Sciatic nerve (tissue), 2 donors: ENCODE measurements around the gene SYT7. TPM values are rescaled to one million over a fixed set of nuclear protein-coding genes. Genes with fewer than 3 reads are reported as not detected.

Experiments used
- ATAC-seq: fragments of 200-7000 bp; cut with Tn5 transposase; one replicate; pipeline ENCODE4 v1.9.1; 2020; ENCODE audit warnings: mild to moderate bottlenecking, moderate library complexity
- DNase-seq: peaks from one replicate; pipeline ENCODE4 v3.0.0-alpha.2; 2020; ENCODE audit warnings: low spot score
- intact Hi-C: fragments of 100-400 bp; cut with DNase I; formaldehyde crosslinking; loops from one replicate; pipeline ENCODE4 v1.14.2; 2022
- total RNA-seq: library from RNA; stranded (reverse); fragmentation: NEBNext Ultra II Directional; extraction: Animal tissue kit (Norgen Biotek cat#: 25700); gene quantifications from one replicate; pipeline ENCODE4 v1.2.1, GENCODE V29; 2021
- donor health status: DM: no; HTN: no; CAD: no.
- donor health status: DM: no; HTN: no; CAD: no.

SYT7 gene
- total RNA-seq, 1 donor from 2014 or later, result 3.7 TPM

DNA sequence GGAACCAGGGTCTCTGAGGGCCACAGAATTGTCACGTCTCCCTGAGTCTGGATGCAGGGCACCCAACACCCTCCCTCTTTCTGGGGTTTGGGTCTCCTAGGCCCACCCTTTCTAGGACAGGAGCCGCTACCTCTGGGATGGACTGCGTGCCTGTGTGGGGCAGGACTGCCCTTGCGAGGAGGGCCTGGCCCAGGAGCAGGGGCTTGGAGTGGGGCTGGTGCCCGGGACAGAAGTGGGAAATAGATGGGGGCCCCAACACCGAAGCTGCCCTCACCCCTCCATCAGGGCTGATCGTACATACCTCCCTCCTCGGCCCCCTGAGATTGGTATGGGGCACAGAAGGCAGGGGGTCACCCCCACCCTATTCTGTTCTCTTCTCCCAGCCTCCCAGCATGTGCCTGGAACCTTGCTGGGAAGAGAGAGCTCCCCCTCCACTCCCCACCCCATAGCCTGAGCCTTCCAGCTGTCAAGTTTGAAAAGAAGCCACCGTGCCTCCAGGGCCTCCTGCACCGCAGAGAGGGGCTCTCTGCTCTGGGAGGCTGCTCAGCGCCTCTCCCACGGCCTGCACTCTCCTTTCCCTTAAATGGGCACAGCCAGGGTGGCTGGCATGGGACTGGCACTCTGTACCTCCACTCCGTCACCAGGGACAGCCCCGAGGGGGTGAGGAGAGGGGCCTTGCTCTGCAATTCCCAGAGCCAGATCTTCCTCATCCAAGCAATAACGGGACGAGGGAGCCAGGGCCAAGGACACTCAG lies 70.5 kb downstream of the SYT7 start:
- intact Hi-C loops, result no loop called here
- DNase-seq, result no peak
- ATAC-seq, result no peak

DNA sequence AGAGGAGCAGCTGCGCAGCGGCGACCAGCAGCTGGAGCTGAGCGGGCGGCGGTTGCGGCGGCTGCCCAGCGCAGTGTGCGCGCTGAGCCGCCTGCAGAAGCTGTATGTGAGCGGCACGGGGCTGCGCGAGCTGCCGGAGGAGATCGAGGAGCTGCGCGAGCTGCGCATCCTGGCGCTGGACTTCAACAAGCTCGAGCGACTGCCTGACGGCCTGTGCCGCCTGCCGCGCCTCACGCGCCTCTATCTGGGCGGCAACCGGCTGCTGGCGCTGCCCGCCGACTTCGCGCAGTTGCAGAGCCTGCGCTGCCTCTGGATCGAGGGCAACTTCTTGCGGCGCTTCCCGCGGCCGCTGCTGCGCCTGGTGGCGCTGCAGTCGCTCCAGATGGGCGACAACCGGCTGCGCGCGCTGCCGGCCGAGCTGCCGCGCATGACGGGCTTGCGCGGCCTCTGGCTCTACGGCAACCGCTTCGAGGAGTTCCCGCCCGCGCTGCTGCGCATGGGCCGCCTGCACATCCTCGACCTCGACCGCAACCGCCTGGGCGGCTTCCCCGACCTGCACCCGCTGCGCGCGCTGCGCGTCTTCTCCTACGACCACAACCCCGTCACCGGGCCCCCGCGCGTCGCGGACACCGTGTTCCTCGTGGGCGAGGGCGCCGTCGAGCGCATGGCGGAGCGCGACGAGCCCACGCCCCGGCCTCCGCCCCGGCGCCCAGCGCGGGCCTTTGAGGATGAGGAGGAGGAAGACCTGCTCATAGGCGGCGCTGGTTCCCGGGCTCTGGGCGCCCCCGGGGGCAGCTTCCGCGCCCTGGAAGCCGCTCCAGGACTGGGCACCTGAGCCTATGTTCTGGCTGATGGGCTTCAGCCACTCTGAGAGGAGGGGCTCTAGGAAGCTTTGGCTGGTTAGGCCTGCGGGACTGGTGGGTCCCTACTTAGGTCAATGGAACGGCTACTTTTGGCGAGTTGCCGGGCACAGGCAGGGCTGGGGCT lies 71.5 kb downstream of the SYT7 start:
- peak; percentile 38 for ATAC-seq
- intact Hi-C loops, result no loop called here

DNA sequence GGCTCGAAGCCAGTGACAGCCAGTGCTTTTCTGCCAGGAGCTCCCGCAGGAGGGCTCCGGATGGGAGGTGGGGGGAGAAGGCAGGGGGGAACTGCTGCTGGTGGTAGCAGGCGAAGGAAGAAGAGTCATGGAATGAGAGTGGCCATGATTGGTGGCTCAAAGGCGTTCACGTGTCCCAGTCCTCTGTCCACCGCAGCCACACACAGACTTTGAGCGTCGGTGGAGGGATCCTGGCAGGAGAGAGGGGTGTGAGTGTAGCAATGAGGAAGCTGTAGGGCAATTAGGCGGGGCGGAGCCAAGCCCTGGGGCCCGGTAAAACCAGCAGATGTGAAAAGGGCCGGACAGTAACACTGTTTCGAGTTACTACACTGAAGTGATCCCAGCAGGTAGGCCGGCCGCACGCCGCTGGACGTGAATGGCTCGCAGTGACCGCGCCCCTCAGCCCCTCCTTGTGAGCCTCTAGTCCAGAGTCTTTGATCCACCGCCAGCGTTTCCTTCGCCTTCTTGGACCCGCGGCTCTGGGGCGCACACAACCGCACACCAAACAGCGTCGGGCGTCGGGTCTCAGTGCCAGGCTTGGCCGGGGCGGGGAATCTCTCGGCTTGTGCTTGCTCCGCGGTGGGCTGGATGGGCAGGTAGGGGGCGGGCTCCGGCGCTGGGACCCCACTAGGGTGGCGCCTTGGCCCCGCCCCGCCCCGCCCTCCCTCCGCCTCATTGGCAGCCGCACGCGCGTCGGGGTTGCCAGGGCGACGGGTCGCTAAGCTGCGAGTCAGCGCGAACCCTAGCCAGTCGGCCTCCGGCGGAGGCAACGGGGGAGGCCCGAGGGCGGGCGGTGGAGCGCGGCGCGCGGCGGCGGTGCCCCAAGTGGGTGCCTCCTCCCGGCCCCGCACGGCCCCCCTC lies 72.7 kb downstream of the SYT7 start, which contains the start of gene LRRC10B:
Gene LRRC10B (plus strand): TSS at position 788 of the 900 bp plus-strand sequence. CDS start 250 bp downstream, outside the sequence.
- no peak for DNase-seq
- intact Hi-C loops, result no loop called here

More for the DNA sequence above, 71.5 kb downstream of the SYT7 start:
- DNase-seq, result no peak

DNA sequence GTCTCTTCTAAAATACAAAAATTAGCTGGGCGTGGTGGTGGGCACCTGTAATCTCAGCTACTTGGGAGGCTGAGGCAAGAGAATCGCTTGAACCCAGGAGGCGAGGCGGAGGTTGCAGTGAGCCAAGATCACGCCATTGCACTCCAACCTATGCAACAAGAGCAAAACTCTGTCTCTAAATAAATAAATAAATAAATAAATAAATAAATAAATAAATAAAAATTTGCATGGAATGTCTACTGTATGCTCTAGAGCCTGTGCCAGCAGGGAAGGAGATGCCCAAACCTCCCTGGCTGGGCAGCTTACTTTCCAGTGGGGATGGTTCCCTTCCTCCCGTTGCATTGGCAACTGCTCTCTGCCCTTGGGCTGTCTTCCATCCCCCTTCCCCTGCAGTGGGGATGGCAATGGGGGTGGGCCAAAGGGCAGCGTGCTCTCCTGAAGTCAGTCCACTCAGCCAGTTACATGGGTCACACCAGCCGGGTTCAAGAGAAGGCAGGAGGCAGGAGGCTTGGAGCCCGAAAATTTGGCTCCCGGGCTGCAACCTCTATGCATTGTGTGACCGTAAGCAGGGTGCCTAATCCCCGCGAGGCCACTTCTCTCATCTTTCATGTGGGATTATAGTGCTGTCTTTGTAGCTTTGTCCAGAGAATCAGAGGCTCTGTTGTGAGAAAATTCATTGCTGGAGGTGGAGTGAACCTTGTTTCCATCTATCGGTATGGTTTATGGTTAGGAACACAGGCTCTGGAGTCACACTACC lies 73.7 kb downstream of the SYT7 start:
- intact Hi-C loops, result no loop called here
- DNase-seq (no peak), ATAC-seq (no peak)

More for the DNA sequence above, 72.7 kb downstream of the SYT7 start, which contains the start of gene LRRC10B:
- ATAC-seq, result peak; percentile 27

DNA sequence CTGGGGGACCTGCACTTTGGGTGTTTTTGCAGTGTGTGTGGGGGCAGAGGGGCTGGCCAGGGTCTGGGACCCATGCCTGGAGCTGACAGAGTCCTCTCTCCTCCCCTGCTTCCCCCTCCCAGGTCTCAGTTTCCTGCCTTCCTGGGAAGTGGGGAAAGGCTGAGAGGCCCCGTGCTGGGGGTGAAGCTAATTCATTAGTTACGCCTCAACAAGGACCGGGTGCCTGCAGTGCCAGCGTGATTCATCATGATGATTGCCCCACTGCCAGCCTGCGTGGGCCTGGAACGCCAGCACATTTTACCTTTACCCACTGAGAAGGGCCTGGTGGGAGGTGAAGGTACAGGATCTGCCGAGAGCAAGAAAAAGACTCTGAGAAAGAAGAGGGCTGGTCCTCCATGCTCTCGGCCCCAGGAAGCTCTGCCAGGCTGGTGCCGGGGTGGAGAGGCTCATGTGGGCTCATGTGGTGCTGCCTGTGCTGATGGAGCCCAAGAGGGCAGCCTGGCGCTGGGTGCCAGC lies 75.2 kb downstream of the SYT7 start:
- intact Hi-C loops, result no loop called here

DNA sequence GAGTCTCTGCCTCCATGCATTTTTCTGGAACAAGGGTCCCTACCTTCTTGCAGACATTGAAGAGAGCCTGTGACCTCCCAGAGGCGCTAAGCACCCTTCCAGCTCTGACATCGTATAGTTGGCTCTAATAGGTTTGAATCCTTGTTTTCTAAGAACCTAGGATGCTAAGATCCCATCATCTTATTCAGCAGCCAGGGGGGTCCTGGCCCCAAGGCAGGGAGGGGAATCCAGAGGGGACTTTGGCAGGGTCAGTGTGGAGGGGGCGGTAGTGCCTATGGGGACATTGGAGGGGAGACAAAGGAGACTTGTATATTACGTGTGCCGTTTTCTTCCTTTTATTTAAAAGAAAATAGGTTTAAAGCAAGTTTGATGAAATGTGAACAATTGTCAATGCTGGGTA lies 75.8 kb downstream of the SYT7 start:
- intact Hi-C loops, result no loop called here
- DNase-seq (no peak), ATAC-seq (no peak)

More for the DNA sequence above, 75.2 kb downstream of the SYT7 start:
- DNase-seq (no peak), ATAC-seq (no peak)

DNA sequence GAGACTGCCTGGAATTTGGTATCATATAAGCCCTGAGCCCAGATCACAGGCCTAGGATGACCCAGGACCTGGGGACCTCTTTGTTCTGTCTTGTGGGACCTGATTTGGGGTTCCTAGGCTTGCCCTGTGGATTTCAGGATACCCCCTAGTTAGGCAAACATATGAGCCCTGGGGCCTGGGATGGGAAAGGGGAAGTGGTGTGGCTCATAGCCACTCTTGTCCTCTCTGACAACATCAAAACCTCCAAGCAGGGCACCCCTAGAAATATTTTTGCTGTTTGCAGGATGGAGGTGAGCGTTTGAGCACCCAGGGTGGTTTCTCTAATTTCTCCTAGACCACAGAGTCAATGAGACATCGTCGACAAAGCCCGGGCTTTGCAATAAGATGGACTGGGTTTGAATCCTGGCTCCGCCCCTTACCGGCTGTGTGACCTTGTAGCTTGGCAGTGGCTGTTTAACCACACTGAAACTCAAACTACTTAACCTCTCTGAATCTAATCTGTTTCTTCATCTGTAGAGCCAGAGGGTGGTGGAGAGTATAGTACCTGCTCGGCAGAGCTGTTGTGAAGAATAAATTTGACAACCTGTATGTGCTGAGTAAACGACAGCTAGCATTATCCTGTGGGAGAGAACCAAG lies 77.6 kb downstream of the SYT7 start:
- DNase-seq (no peak), ATAC-seq (no peak)
- intact Hi-C loops, result no loop called here

DNA sequence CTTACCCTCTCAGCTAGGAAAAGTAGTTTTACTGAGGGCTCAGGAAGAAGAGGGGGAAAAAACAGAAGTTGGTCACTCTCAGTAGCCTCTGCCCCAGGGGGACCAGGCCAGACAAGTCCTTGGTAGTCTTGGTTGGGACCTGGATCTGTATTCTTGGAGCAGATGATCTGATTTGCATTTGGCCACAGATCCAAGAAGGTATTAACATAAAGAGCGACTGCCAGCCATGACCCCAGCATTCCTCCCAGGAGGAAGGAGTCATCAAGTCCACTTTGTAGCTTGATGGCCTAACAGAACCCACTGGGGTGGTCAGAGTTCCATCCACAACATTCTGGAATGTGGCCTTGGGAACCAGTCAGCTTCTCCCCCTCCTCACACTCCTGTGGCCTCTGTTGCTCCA lies 78.4 kb downstream of the SYT7 start:
- no peak for ATAC-seq
- intact Hi-C loops, result no loop called here

DNA sequence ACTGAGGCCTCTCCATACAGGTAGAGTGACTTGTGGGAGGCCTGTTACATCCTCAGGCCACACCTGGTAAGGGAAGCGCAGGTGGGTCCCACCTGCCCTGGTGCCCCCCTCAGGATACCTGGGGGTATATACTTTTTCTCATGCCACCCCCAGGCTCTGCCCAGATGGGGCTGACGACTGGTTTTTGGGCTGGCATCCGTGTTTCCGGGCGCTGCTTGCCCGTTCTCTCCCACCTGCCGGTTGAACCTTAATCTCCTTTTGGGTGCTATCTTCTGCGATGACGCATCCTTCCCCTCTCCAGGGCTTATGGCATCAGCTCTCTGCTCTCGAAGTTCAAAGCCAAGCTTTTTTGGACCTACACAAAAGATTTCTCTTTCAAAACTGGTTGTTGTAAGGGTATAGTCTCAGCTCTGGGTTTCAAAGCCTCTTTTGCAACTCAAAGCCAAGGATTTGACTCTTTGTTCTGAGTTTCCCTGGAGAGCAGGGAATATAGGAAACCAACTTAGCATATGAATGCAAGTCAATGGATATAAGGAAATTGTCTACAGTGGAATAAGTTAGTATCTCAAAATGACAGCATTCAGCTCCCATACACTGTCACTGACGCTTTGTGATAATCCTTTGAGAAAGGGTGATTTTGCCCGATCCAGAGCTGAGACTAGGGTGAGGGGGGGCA lies 80.9 kb downstream of the SYT7 start:
- intact Hi-C loops, result no loop called here
- DNase-seq, result no peak
- ATAC-seq, result no peak

More for the DNA sequence above, 78.4 kb downstream of the SYT7 start:
- no peak for DNase-seq

DNA sequence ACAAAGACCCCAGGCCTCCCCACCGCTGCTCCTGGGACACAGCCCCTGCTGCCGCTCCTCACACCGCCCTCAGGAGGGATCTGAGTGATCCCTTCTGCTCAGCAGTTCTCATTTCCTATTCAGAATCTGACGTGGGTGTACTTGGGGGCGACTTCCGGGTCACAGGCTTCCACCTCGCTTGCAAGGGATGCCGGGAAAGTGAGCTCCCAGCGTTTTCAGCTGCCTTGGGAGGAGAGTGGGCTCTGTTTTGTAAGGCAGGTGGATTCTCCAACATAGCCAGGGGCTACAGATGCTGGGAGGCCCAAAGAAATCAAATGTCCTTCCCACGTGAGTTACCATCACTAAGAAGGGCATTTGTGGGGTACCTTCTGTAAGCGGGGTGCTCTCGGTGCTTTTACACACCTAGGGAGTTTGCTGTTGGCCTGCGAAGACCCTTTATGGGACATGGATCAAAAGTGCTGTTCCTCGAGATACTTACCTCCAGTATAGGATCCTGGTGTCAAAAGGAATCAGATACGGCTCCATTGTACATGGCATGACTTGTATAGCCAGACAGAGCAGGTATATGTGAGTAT lies 82.0 kb downstream of the SYT7 start:
- DNase-seq (no peak), ATAC-seq (no peak)
- intact Hi-C loops, result no loop called here

DNA sequence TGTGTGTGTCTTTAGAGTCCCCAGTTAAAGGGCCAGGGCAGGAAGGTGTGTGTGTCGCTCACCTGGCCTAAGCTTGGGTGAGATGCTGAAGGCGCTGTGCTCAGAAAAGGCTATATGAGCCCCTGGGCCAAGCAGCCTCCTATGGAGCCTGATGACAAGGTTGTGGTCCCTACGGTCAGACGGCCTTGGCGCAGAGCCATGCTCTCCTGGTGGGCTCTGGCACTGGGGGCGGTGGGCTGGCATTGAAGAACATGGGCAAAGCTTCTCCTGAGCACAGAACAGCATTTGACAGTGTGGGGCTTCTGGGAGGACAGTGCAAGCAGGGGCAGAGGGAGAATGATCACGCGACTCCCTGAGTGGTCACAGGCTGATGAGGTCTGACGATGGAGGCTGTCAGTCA lies 83.0 kb downstream of the SYT7 start:
- DNase-seq, result no peak
- intact Hi-C loops, result no loop called here
- ATAC-seq, result no peak

DNA sequence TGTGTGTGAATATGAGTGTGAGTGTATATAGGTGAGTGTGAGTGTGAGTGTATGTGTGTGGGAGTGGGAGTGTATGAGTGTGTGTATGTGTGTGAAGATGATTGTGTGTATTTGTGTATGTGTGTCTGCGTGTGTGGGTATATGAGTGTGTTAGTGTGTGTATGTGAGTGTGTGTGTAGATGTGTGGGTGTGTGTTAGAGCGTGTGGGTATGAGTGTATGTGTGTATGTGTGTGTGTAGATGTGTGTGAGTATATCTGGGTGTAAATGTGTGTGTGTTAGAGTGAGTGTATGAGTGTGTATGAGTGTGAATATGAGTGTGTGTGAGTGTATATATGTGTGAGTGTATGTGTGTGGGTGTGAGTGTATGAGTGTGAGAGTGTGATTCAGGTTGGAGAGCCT lies 83.4 kb downstream of the SYT7 start:
- ATAC-seq (no peak), DNase-seq (no peak)
- intact Hi-C loops, result no loop called here

DNA sequence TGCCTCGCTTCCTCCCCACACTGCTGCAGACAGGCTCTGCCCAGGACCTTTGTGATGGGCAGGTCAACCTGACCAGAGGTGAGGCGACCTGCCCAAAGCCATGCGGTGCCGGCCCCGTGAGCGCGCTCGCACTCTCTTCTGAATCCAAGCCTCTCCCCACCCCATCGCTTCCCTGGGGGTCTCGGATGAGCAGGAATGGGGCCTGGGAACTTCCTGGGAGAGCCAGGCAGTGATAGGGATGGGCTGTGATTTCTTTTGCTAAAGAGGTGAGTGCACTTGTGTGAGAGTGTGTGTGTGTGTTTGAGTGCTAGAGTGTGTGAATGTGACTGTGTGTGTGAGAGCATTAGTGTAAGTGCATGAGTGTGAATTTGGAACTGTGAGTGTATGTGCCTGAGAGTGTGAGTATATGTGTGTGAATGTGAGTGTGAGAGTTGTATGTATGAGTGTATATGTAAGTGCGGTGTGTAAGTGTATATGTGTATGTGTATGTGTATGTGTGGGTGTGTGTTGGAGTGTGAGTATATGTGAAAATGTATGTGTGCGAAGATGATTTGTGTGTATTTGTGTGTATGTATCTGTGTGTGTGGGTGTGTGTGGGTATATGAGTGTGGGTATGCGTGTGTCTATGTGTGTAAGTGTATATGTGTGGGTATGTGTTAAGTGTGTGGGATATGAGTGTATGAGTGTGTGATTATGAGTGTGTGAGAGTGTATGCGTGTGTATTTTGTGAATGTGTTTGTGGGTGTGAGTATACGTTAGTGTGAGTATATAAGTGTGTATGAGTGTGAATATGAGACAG lies 84.1 kb downstream of the SYT7 start:
- ATAC-seq (no peak), DNase-seq (no peak)
- intact Hi-C loops, result no loop called here

DNA sequence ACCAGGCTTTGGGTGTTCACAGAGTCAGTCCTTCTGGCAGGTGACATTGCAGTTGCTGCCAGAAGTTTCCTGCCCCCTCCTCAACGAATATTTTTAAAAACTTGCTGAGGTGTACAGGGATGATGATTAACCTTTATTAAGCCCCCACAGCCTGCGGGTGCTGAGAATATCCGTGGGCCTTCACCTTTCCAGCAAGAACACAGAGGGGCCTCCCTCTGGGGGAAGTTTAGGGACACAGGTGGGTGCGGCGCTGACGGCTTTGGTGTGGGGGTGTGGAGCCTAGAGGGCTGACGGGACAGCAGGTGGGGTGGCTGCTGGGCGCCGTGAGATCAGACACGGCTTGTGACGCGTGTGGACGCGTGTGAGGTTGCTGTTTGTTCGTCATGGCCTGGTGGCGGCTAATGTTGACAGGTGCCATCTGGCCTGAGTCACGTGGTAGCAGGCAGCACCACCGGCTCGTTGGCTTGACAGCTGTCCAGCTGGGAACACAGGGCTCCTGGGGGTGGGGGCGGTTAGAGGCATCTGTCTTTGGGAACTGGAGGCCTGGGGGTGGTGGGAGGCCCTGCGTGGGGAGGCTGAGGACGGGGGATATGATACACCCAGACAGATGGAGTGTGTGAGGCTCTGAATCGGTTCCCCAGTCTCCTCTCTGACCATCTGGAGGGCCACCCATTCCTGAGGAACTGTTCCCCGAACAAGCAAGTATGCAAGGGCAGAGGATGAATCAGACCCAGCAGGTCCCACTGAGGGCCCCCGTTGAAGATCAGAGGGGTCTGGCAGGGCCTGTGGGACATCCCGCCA lies 84.9 kb downstream of the SYT7 start:
- DNase-seq, result no peak
- no peak for ATAC-seq
- intact Hi-C loops, result no loop called here

DNA sequence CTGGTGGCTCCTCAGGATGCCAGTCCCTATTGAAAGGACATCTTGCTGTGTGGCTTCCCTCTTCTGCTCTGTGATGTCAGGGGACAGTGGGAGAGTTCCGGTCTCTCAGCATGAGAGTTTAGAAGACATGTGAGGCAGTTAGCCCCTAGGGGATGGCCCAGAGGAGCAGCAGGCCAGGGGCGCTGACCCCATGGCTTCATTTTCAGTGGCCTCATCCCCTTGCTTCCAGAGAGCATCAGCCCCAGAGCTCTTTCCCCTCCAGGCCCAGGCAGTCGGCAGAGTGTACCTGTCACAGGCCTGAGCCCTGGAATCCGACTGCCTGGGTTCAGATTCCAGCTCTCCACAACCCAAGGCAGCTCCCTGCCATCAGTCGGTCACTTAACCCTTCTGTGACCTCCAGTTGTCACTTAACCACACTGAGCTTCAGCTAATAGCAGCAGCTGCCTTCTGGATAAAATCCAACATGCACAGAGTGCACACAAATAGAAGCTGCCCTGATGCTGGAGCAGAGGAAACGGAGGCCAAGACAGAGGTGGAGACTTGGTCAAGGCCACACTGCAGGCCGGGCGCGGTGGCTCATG lies 86.4 kb downstream of the SYT7 start:
- intact Hi-C loops, result no loop called here
- ATAC-seq (no peak), DNase-seq (no peak)
